ENCODE data around the gene GRIN3A. TPM values are rescaled to one million over a fixed set of nuclear protein-coding genes. Genes with fewer than 3 reads are reported as not detected.

The GRIN3A gene
- total and polyA plus RNA-seq, 2 of the 4 experiments (the other 2 are of a cell fraction): not detected

DNA sequence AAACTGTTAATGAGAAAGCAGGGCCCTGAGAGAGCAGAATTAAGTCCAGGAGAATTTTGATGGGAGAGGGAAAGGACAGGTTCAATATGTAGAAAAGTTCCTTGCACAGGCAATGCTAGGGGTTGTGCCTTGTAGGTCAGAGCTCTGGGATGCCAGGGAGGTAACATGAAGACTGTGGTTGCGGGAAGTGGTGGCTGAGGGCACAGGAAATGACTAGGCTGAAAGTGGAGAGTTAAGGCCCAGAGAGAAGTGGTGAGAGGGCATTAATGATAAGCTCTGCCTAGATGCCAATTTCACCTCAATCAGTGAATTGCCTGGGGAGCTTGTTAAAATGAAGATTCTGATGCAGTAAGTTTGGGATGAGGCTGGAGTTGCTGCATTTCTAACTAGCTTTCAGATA lies 112.2 kb downstream of the GRIN3A start:
- no peak overlapping the region for H3K23ac ChIP-seq (ENCODE audit: low read depth, low read length)
- H4K8ac ChIP-seq (ENCODE audit: low read depth in 2 of 2, low read length in 2 of 2): no peak overlapping the region
- no peak overlapping the region for H2BK5ac ChIP-seq (ENCODE audit: low read depth, low read length, poor library complexity, severe bottlenecking)
- H3K27me3 ChIP-seq (ENCODE audit: control insufficient read depth, insufficient read depth, low read length): no peaks in the 10 kb centered on the region
- ChIA-PET POLR2A (ENCODE audit: unreplicated experiment) (no interaction called here), CTCF (no interaction called here)
- no peak overlapping the region for H2BK20ac ChIP-seq (ENCODE audit: low read depth, low read length)
- in situ Hi-C loops (cut with MboI; ENCODE audit: low sequenced_read_pairs): no loop called here
- no peak overlapping the region for H3K14ac ChIP-seq (replicated peaks; ENCODE audit: low read depth, low read length)
- H3K79me1 ChIP-seq (ENCODE audit: low read depth in 1 of 2, low read length in 2 of 2): no peaks in the 10 kb centered on the region
- no TSS peak for BruUV-seq (replicated peaks)
- no peak overlapping the region for H3K18ac ChIP-seq (ENCODE audit: low read depth, low read length)
- H3K4me1 ChIP-seq (ENCODE audit: control insufficient read depth, insufficient read depth, low read length): no peaks in the 10 kb centered on the region
- no peak overlapping the region for H2BK120ac ChIP-seq (ENCODE audit: low read depth, low read length)
- H3K4me3 ChIP-seq (ENCODE audit: insufficient read depth, low read depth, low read length): no peak overlapping the region
- H2AK9ac ChIP-seq (replicated peaks; ENCODE audit: low read depth, low read length, poor library complexity): no peak overlapping the region
- WGBS, 2 experiments (ENCODE audit: extremely low coverage in 2 of 2, insufficient read length in 1 of 2): 43% methylated on average over 1 of the region's 1 CpG; no CpG with 5 or more reads in 1 of the 2 experiments
- H3K27ac ChIP-seq (ENCODE audit: insufficient read depth, low read length): no peak overlapping the region
- no peak overlapping the region for H3K4me2 ChIP-seq (ENCODE audit: low read depth, low read length)
- H3K56ac ChIP-seq (ENCODE audit: extremely low read depth, insufficient read depth, low read length): no peak overlapping the region
- no peak overlapping the region for H4K91ac ChIP-seq (ENCODE audit: insufficient read depth, low read depth, low read length)
- no peaks in the 10 kb centered on the region for H3K9me3 ChIP-seq (ENCODE audit: control insufficient read depth, insufficient read depth, low read length)
- H3K9me1 ChIP-seq (ENCODE audit: insufficient read depth, low read length): no peaks in the 10 kb centered on the region
- H3K36me3 ChIP-seq (ENCODE audit: control insufficient read depth, insufficient read depth, low read length): no peaks in the 10 kb centered on the region
- TF ChIP-seq SMC3 (IDR thresholded peaks at IDR 0.05; ENCODE audit: low read depth, low read length) (no peak), POLR2A (IDR thresholded peaks at IDR 0.05; ENCODE audit: low read depth, low read length) (no peak), BHLHE40 (IDR thresholded peaks at IDR 0.05; ENCODE audit: low read depth, low read length) (no peak), CEBPB (IDR thresholded peaks at IDR 0.05; ENCODE audit: low read depth, low read length) (no peak), RFX5 (IDR thresholded peaks at IDR 0.05; ENCODE audit: low read depth, low read length) (no peak)
- H4K20me1 ChIP-seq (ENCODE audit: insufficient read depth, low read length): no peaks in the 10 kb centered on the region
- intact Hi-C loops (cut with micrococcal nuclease): no loop called here
- dilution Hi-C loops (cut with HindIII; ENCODE audit: low sequenced_read_pairs, unreplicated experiment): no loop called here
- H3K9ac ChIP-seq (ENCODE audit: low read depth, low read length): no peak overlapping the region
- no peak overlapping the region for H4K5ac ChIP-seq (ENCODE audit: low read depth, low read length)
- ATAC-seq (ENCODE audit: low read depth): no peak
- no peak overlapping the region for H3K4ac ChIP-seq (ENCODE audit: low read depth, low read length)
- H2BK15ac ChIP-seq (ENCODE audit: low read depth, low read length): no peak overlapping the region
- no peak overlapping the region for H2AFZ ChIP-seq (replicated peaks; ENCODE audit: low read length, poor library complexity)
- H2AK5ac ChIP-seq (ENCODE audit: low read depth, low read length): no peak overlapping the region
- no peak for DNase-seq
